ENCODE results near the gene ESR2.

DNA sequence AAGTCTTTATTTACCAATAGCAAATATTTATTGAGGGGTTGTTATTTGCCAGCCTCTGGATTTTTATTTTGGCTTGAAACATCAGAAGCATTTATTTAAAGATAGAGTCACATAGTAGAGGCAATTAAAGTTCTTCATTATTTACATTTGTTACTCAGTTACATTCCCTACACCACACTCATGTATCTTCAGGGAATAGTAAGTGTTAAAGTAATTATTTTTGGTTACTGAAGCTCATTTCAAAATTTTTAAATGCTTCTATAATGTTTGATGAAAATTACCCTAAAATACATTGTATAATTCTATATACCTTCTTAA is 205.6 kb downstream of the ESR2 start:
- TF ChIP-seq, protein P1, sequence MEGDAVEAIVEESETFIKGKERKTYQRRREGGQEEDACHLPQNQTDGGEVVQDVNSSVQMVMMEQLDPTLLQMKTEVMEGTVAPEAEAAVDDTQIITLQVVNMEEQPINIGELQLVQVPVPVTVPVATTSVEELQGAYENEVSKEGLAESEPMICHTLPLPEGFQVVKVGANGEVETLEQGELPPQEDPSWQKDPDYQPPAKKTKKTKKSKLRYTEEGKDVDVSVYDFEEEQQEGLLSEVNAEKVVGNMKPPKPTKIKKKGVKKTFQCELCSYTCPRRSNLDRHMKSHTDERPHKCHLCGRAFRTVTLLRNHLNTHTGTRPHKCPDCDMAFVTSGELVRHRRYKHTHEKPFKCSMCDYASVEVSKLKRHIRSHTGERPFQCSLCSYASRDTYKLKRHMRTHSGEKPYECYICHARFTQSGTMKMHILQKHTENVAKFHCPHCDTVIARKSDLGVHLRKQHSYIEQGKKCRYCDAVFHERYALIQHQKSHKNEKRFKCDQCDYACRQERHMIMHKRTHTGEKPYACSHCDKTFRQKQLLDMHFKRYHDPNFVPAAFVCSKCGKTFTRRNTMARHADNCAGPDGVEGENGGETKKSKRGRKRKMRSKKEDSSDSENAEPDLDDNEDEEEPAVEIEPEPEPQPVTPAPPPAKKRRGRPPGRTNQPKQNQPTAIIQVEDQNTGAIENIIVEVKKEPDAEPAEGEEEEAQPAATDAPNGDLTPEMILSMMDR (conservative IDR thresholded peaks at IDR 0.05 in 1 of 2, IDR thresholded peaks at IDR 0.05 in 1 of 2; ENCODE audit: extremely low read depth in 1 of 2, insufficient read depth in 1 of 2, low read depth in 1 of 2, low read length in 2 of 2): no peak
- no peak for TF ChIP-seq EZH2 (IDR thresholded peaks at IDR 0.05; ENCODE audit: borderline replicate concordance, low read length)

Data from mammary epithelial cell (primary cell).